ENCODE measurements around the gene KCNH2.
"Not testable (repeated sequence)": the region's sequence is repeated elsewhere in the genome, so short reads cannot be mapped to it uniquely, and the experiment has no call there.

The KCNH2 gene, protein sequence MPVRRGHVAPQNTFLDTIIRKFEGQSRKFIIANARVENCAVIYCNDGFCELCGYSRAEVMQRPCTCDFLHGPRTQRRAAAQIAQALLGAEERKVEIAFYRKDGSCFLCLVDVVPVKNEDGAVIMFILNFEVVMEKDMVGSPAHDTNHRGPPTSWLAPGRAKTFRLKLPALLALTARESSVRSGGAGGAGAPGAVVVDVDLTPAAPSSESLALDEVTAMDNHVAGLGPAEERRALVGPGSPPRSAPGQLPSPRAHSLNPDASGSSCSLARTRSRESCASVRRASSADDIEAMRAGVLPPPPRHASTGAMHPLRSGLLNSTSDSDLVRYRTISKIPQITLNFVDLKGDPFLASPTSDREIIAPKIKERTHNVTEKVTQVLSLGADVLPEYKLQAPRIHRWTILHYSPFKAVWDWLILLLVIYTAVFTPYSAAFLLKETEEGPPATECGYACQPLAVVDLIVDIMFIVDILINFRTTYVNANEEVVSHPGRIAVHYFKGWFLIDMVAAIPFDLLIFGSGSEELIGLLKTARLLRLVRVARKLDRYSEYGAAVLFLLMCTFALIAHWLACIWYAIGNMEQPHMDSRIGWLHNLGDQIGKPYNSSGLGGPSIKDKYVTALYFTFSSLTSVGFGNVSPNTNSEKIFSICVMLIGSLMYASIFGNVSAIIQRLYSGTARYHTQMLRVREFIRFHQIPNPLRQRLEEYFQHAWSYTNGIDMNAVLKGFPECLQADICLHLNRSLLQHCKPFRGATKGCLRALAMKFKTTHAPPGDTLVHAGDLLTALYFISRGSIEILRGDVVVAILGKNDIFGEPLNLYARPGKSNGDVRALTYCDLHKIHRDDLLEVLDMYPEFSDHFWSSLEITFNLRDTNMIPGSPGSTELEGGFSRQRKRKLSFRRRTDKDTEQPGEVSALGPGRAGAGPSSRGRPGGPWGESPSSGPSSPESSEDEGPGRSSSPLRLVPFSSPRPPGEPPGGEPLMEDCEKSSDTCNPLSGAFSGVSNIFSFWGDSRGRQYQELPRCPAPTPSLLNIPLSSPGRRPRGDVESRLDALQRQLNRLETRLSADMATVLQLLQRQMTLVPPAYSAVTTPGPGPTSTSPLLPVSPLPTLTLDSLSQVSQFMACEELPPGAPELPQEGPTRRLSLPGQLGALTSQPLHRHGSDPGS

DNA sequence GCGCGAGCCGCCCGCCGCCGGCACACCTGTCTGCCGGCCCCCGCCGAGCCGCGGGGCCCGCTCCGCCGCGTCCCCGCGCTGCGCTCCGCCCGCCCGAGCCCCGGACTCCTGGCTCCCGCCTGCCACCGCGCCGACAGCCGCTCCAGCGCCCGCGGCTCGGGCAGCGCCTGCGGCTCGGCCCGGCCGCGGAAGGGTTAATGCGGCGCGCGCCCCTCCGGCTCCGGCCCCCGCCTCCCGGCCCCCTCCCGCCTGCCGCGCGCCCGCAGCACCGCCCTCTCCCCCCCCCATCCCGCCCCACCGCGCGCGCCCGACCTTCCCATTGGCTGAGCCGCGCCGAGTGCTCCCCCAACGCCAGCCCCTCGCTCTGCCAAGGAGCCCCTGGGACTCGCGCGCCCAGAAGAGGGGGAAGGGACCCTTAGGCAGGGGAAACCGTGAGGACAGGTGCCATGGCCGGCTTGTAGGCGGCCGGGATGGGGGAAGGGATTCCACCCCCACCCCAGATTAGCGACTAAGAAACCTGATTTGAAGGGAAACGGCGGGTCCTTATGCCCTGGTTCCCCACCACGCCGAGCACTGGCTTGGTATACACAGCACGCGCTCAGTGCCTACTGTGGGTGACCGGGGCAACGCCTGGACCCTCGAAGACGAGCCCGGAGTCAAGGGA is at the start of gene KCNH2:
TSS of gene KCNH2 (minus strand) at position 196 of the 664 bp plus-strand sequence. CDS start 408 bp downstream, outside the sequence.
- DNase-seq: no peak

DNA sequence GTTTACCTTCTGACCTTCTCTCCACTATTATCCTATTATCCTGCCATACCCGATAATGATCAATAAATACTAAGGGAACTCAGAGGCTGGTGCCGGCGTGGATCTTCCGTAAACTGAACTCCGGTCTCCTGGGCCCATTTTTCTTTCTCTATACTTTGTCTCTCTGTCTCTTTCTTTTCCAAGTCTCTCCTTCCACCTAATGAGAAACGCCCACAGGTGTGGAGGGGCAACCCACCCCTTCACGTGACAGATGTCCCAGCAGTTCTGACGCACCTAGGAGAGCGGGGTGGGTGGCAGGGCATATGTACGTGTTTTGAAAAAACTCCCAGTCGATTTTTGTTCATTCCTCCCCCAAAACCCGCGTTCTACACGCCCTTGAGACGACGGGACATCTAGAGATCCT is 49.6 kb upstream of the KCNH2 start:
- not testable (repeated sequence) for DNase-seq

DNA sequence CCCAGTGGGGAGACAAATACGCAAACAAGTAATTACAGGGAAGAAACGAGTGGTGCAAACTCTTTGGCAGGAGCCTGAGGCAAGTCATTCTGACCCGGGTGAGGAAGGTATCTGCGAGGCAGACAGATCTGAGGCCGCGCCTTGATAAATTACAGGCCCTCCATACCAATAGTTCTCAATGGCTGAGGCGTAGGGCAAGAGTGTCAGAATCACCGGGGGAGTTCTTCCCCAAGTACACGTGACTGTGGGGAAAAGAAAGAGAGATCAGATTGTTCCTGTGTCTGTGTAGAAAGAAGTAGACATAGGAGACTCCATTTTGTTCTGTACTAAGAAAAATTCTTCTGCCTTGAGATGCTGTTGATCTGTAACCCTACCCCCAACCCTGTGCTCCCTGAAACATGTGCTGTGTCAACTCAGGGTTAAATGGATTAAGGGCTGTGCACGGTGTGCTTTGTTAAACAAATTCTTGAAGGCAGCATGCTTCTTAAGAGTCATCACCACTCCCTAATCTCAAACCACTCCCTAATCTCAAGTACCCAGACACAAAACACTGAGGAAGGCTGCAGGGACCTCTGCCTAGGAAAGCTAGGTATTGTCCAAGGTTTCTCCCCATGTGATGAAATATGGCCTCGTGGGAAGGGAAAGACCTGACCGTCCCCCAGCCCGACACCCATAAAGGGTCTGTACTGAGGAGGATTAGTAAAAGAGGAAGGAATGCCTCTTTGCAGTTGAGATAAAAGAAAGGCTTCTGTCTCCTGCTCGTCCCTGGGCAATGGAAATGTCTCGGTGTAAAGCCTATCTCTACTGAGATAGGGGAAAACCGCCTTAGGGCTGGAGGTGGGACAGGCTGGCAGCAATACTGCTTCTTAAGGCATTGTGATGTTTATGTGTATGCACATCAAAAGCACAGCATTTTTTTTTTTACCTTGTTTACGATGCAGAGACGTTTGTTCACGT is 48.9 kb upstream of the KCNH2 start:
- DNase-seq: not testable (repeated sequence)

DNA sequence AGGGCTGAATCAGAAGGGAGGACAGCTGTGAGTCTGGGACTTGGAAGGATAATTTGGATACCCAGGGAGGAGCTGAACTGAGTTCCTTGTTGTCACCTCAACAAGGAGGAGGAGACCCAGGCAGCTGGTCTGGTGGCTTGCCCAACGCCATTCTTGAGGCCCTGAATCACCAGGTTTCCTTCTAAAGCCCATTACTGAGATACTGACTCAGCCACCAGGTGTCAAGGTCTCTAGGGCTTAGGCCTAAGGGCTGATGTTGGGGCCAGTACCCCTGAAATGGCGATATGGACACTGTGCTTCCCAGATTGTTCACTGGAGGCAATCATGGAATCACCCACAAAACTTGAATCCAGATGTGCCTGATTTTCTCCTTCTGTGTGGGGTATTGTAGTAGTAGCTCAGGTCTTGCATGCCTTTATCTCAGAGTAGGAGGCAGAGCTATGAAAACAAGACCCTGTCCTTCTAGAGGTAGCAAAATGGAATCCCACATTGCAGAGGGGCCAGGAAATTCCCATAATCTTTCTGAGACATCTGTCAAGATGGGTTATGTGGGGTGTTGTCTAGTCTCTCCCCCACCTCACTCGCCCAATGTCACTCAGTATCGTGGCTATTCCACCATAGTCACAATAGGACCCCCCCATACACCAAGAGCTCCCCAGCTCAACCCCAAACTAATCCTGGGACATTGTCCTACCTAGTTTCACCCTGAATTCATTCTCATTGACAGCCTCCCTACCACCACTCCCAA is 48.0 kb upstream of the KCNH2 start:
- DNase-seq: no peak

DNA sequence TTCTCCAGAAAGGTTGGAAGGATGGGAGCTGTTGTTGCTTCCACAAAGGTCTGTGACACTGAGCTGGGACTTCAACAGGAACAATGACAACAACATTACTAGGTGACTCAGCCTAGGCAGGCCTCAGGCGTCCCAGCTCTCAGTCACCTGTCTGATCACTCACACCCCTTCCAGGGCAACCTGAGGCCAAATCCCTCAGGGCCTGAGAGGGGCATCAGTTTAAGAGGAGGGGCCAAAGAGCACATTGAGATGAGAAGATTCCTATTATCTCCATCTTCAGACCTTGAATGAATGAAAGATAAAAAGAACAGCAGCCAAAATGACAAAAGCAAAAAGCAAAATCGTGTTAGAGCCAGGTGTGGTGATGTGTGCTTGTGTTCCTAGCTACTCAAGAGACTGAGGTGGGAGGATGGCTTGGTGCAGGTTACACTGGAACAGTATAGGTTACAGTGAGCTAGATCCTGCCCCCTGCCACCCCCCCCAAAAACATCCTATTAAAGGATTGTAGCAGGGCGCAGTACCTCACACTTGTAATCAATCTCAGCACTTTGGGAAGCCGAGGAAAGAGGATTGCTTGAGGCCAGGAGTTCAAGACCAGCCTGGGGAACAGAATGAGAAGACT is 46.4 kb upstream of the KCNH2 start, which contains the start of gene ATG9B:
TSS of gene ATG9B (minus strand) at position 60 of the 622 bp plus-strand sequence. CDS start 71 bp downstream, outside the sequence.
- DNase-seq: no peak

DNA sequence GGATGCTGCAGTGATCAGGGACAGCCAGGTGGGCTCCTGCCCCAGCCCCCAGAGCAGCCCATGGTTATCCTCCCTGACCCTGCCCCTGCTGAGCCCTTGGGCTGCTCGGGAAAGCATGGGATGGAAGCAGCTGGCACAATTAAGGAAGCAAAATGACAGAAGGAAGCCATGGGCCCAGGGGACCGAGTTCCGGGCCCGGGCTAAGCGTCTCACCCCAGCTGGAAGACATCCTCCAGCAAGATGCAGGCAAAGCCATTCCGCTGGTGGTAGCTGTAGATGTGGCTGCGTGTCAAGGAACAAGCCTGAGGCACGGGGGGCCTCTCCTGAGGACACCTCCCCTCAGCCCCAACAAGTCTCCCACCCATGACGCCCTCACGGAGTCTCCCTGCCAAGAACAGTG is 45.1 kb upstream of the KCNH2 start:
- no peak for DNase-seq

DNA sequence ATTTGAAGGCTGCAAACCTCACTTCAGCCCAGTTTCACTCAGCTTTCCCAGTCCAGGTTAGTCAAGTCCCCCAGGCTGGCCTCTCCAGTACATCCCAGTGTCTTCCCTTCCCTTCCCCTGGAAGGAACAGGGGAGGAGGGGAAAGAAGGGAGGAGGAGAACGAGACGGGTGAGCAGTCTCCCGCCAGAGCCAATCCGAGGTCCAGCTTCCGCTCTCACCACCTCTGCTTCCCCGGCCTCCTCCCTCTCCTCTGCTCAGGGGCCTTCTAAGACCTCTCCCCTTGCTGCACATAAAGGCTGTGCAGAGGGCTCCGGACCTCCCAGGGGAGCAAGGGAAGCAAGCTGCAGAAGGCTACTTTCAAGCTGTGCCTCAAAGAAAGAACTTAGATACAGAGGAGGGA is 42.1 kb upstream of the KCNH2 start:
- no peak for DNase-seq

DNA sequence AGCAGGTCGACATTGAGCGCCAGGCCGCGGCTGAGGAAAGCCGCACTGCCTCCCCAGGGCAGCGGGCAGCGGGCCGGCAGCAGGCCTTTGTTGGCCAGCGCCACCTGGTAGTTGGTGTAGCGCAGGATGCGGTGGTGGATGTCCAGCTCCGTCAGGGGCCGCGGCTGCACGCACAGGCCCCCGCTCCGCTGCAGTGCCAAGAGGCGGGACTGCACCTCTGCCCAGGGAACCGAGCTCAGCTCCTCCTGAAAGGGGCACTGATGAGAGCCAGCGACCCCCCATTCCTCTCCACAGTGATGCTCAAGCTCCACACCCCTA is 41.0 kb upstream of the KCNH2 start:
- DNase-seq: no peak

DNA sequence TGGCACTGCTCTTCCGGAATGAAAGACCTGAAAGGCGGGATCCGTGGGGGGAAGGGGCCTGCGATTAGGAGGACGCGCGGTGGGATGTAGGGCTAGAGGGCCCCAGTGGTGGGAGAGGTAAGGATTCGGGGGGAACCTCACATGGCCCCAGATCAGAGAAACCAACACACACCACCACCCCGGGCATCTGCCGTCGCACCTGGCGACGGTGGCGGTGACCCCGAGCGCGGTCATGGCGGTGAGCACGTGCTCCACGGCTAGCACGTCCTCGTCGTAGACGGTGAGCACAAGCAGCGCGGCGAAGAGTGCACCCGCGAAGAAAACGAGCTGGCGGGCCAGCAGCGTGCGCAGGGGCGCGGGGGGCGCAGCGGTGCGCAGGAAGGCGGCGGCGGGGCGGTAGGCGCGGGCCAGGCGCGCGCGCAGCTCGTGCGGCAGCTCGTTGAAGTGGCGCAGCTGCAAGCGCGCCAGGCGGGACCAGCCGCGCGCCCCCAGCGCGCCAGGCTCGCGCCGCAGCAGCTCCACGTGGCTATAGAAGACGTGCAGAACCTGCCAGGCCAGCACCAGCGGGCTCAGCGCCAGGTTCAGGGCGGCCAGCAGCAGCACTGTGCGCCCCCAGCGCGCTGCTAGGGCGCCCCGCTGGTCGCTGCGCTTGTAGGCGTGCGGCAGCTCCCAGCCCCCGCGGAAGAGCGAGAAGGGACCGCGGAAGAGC is 40.5 kb upstream of the KCNH2 start:
- no peak for DNase-seq

DNA sequence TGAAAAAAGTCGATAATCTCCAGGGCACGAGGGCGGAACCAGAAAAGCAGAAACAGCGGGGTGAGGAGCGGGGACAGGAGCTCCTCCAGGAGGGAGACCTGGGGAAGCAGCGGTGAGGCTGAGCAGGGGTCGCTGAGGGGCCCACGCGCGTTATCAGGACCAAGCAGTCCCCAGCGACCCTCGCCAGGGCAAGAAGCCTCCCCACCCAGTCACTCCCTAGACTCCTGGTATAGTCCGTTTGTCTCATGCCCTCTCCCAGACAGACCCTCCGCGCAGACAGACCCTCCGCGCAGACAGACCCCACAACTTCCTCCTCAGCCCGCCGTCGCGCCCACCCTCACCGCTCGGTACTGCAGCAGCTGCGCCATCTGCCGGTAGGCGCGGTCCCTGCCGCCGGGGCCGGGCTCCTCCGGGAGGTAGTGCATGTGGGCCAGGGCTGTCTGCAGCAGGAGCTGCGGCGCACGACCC is 39.9 kb upstream of the KCNH2 start:
- DNase-seq: peak; percentile 67

DNA sequence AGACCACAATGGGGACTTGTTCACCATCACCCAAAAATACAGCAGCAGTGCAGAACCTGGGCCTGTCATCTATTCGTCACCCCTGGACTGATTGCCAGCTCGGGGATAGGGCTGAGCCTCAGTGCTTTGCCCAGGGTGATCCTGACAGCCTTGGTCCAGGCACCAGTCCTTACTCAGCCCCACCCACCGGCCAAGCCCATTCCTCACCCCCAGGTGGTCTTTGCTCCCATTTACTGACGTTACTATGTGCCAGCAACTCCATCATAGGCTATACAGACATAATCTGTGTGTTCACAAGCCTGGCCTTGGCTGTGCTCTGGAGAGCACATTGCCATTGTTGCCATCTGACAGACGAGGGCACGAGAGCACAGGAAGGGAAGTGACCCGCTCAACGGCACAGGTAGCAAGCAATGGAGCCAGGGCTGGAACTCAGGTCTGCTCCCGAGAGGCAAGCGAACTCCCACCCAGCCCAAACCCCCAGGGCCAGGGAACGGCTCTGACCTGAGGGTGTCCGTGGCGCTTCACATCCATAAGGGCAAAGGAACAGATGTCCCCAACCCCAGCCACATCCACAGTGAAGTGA is 39.3 kb upstream of the KCNH2 start:
- DNase-seq: no peak

DNA sequence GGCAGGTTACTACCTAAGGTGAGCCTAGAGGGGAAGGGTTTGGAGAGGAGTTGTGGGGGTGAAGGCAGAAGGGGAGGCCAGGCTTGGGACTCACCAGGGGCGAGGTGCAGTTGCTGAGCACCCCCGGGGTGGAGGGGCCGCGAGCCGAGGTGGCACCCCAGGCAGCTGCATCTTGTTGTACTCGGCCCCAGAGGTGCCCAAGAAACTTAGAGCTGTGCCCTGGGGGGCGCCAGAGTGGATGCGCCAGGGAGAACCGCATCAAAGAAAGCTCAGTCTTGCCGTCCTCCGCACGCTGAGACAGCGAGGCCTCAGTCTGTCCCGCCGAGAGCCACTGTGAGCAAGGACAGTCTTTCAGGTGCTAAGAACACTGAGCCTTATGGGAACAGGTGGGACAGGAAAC is 38.8 kb upstream of the KCNH2 start:
- no peak for DNase-seq

DNA sequence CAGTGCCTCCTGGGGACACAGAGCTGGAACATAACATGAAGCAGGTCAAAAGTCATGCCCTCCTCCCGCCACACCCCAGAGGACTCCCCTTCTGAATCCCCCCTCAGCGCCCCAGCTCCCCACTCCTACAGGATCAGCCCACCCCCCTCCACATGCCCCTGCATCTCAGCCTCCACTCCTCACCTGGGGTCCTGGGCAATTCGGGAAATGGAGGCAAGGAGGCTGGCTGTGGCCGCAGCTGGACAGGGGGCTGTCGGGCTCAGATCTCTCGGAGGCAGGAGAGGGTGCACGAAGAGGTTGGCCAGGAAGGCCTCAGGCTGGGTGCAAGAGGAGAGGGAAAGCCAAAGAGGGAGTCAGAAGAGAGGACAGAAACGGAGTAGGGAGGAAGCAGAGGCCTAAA is 38.4 kb upstream of the KCNH2 start:
- no peak for DNase-seq

DNA sequence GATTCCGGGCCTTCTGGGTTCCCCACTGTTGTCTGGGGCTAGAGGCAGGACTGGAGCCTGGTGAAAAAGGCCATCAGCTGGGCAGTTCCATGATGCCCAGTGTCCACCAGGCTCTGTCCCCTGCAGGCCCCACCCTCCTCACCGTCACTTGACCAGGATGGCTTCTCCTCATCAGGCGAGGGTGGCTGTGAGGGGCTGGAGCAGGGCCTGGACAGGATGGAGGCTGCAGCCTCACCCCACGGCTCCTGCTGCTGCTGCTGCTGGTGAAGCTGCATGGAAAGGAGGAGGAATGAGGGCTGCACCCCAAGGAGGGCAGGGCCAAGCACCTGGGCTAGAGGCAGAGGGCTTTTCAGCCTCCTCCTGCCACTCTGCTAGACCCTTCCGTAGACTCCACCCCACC is 37.8 kb upstream of the KCNH2 start:
- no peak for DNase-seq

DNA sequence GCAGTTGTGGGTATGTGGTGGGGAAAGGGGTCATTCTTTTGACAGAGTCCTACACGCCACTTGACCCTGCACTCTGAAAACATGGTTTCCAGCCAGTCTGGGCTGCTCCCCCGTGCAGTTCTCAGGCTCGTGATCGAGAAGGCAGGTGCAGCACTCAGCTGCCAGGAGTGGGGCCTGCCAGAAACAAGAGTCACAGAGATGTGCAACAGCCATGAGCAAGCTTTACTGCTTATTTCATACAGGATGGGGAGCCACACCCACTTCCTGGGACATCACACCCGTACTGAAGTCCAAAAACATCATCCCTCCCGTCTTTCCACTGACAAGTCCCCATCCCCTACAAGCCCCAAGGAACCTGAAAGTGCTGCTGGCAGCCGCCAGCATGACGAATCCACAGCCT is 36.8 kb upstream of the KCNH2 start:
- peak; percentile 65 for DNase-seq

DNA sequence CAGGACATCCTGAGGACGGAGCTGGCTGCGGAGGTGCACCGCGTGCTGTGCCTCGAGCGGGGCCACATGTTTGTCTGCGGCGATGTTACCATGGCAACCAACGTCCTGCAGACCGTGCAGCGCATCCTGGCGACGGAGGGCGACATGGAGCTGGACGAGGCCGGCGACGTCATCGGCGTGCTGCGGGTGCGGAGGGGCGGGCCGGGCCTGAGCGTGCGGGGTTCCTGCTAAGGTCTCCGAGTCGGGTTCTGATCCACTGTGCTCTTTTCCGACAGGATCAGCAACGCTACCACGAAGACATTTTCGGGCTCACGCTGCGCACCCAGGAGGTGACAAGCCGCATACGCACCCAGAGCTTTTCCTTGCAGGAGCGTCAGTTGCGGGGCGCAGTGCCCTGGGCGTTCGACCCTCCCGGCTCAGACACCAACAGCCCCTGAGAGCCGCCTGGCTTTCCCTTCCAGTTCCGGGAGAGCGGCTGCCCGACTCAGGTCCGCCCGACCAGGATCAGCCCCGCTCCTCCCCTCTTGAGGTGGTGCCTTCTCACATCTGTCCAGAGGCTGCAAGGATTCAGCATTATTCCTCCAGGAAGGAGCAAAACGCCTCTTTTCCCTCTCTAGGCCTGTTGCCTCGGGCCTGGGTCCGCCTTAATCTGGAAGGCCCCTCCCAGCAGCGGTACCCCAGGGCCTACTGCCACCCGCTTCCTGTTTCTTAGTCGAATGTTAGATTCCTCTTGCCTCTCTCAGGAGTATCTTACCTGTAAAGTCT is 35.8 kb upstream of the KCNH2 start:
- peak; percentile 95 for DNase-seq

DNA sequence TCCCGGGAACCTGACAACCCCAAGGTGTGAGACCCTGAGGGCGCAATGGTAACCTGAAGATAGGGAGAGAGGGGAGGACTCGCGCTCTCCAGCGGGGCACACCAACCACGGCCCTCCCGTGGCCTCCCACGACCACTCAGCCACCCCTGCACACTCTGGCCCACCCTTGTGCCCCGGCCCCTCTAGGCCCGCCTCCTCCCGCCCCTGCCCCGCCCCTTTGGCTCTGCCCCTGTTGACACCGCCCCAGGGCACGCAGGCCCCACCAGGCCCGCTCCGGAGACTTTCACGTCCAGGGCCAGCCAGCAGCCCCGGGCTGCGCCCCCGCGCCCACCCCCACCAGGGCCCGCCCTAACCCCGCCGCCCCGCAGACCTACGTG is 35.2 kb upstream of the KCNH2 start:
- DNase-seq: no peak

DNA sequence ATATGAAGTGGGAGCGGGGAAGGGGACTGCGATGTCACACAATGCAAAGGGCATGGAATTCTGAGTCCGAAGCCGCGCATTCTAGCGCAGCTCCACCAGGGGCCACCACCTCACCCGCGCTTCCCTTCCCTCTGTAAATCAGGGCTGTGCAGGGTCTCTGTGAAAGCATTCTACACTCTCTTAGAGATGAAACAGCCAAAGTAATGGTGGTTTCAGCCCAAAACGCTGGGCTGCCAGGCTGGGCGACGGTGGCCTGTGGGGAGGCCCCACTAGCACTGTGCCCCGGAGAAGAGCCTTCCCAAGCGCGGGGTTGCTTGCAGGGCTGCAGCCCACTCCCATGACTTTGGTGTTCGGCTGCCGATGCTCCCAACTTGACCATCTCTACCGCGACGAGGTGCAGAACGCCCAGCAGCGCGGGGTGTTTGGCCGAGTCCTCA is 34.8 kb upstream of the KCNH2 start:
- no peak for DNase-seq
